B cell (primary cell): ENCODE measurements around the gene OMA1. TPM values are rescaled to one million over a fixed set of nuclear protein-coding genes. Genes with fewer than 3 reads are reported as not detected.

Experiments used
- ATAC-seq: fragments of 200-7000 bp; cut with Tn5 transposase; one replicate; pipeline ENCODE4 v1.10.0; 2021; ENCODE audit warnings: low read depth, mild to moderate bottlenecking, moderate number of reproducible peaks, moderate library complexity
- CTCF ChIA-PET: fragments of 350-600 bp; sonication (Branson Sonifier 250); formaldehyde crosslinking; loops from one replicate; lab custom pipeline; 2021; ENCODE audit warnings: antibody characterized with exemption, inconsistent platforms; lab: Charles Lee
- POLR2A ChIA-PET: fragments of 350-600 bp; sonication (Branson Sonifier 250); formaldehyde crosslinking; loops from one replicate; lab custom pipeline; 2021; ENCODE audit warnings: antibody characterized with exemption; lab: Charles Lee
- DNase-seq: peaks from one replicate; pipeline ENCODE4 v3.0.0; 2013
- H2AFZ ChIP-seq: 2 replicates; pipeline ENCODE4 v1.6.1; 2012; ENCODE audit warnings: mild to moderate bottlenecking, low read depth, low read length; ENCODE audit not compliant: insufficient read depth, poor library complexity, severe bottlenecking
- H3K27ac ChIP-seq, 2 donors: 1 replicate in 1 of 2; 2 replicates in 1 of 2; pipeline ENCODE4 v1.5.1; 2012 to 2013; ENCODE audit warnings: low read length in 2 of 2, mild to moderate bottlenecking in 2 of 2, moderate library complexity in 1 of 2
- H3K27me3 ChIP-seq, 4 experiments: fragments of 200-600 bp in 1 of 4; sonication (generic) in 1 of 4; replicated peaks in 1 of 4; 1 replicate in 2 of 4; 2 replicates in 2 of 4; pipeline versions ENCODE4 v1.6.1 to v1.7.0; 2013 to 2016; ENCODE audit warnings: low read length in 3 of 4, mild to moderate bottlenecking in 2 of 4, mixed read lengths in 1 of 4, moderate library complexity in 1 of 4; ENCODE audit not compliant: insufficient read depth in 4 of 4, control insufficient read depth in 3 of 4; ENCODE audit errors: control extremely low read depth in 1 of 4
- H3K36me3 ChIP-seq, 2 experiments: replicated peaks in 1 of 2; 1 replicate in 1 of 2; 2 replicates in 1 of 2; pipeline versions ENCODE4 v1.6.1 to v1.7.1; 2013; ENCODE audit warnings: low read length in 1 of 2; ENCODE audit not compliant: insufficient read depth in 2 of 2, control insufficient read depth in 1 of 2; ENCODE audit errors: control extremely low read depth in 1 of 2, extremely low read depth in 1 of 2
- H3K4me1 ChIP-seq, 2 donors: fragments of 200-600 bp in 1 of 2; sonication (generic) in 1 of 2; 1 replicate in 1 of 2; 2 replicates in 1 of 2; pipeline versions ENCODE4 v1.5.1 to v1.6.1; 2013 to 2017; ENCODE audit warnings: low read length in 2 of 2; ENCODE audit not compliant: control insufficient read depth in 2 of 2, insufficient read depth in 2 of 2
- H3K4me2 ChIP-seq: replicated peaks from 2 replicates; pipeline ENCODE3; 2012; ENCODE audit warnings: mild to moderate bottlenecking, low read depth, low read length; ENCODE audit not compliant: poor library complexity, severe bottlenecking
- H3K4me3 ChIP-seq, 5 experiments: fragments of 200-600 bp in 1 of 5; sonication (generic) in 1 of 5; 1 replicate in 3 of 5; 2 replicates in 2 of 5; pipeline versions ENCODE4 v1.5.1 to v1.7.0; 2011 to 2016; ENCODE audit warnings: low read length in 4 of 5, mild to moderate bottlenecking in 4 of 5, low read depth in 2 of 5, control low read depth in 1 of 5, moderate library complexity in 1 of 5; ENCODE audit not compliant: insufficient read depth in 1 of 5; ENCODE audit errors: control extremely low read depth in 1 of 5, extremely low read depth in 1 of 5
- H3K79me2 ChIP-seq: fragments of 200-600 bp; sonication (generic); one replicate; pipeline ENCODE4 v1.6.0; 2016; ENCODE audit warnings: low read length; ENCODE audit not compliant: control insufficient read depth, insufficient read depth
- H3K9ac ChIP-seq: fragments of 200-600 bp; sonication (generic); 2 replicates; pipeline ENCODE4 v1.6.1; 2017; ENCODE audit warnings: mild to moderate bottlenecking, low read length, moderate library complexity
- H3K9me3 ChIP-seq, 3 donors: one replicate each; pipeline versions ENCODE4 v1.6.1 to v1.7.1; 2013; ENCODE audit warnings: low read length in 2 of 3; ENCODE audit not compliant: control insufficient read depth in 2 of 3, insufficient read depth in 1 of 3; ENCODE audit errors: control extremely low read depth in 1 of 3
- H4K20me1 ChIP-seq: 2 replicates; pipeline ENCODE4 v1.6.0; 2012; ENCODE audit warnings: mild to moderate bottlenecking, low read length; ENCODE audit not compliant: insufficient read depth, control insufficient read depth, poor library complexity, severe bottlenecking
- H3K27ac Mint-ChIP-seq: one replicate; pipeline ENCODE4 v1.8.0; 2021; ENCODE audit warnings: mixed read lengths
- H3K27me3 Mint-ChIP-seq: one replicate; pipeline ENCODE4 v1.8.0; 2021; ENCODE audit warnings: mixed read lengths
- H3K4me1 Mint-ChIP-seq: one replicate; pipeline ENCODE4 v1.8.0; 2021; ENCODE audit warnings: mixed read lengths
- H3K4me3 Mint-ChIP-seq: one replicate; pipeline ENCODE4 v1.8.0; 2021; ENCODE audit warnings: mixed read lengths
- H3K9me3 Mint-ChIP-seq: one replicate; pipeline ENCODE4 v1.8.0; 2022; ENCODE audit warnings: mixed read lengths; ENCODE audit not compliant: insufficient read depth
- EZH2 ChIP-seq: IDR thresholded peaks from 2 replicates; pipeline ENCODE4 v1.6.1; 2012; ENCODE audit warnings: borderline replicate concordance, low read depth, mild to moderate bottlenecking, moderate library complexity, low read length; ENCODE audit not compliant: insufficient read depth, poor library complexity, severe bottlenecking
- WGBS: methylation state at CpG from one replicate; pipeline ENCODE4 v1.1.5; 2013; ENCODE audit warnings: missing lambda C conversion rate; ENCODE audit not compliant: insufficient coverage; 5-methylcytosine and 5-hydroxymethylcytosine counted together
- intact Hi-C: fragments of 100-400 bp; cut with micrococcal nuclease; formaldehyde crosslinking; loops from one replicate; pipeline ENCODE4 v1.10.0; 2022
- polyA plus RNA-seq: library from polyadenylated mRNA; depleted of rRNA; stranded (reverse); fragments of >200 nt; gene quantifications from 2 replicates; pipeline ENCODE4 v1.2.3, GENCODE V29; 2012
- total RNA-seq, 2 donors: library from RNA; stranded (reverse); fragments of 120-200 nt in 1 of 2; gene quantifications; 1 replicate in 1 of 2; 2 replicates in 1 of 2; pipeline versions ENCODE4 v1.2.3 to v1.2.4, GENCODE V29; 2013 to 2022
- TF ChIP-seq, protein P1 (sequence below): fragments of 200-600 bp; IDR thresholded peaks from one replicate; pipeline ENCODE4 v1.8.0; 2022; ENCODE audit warnings: antibody characterized with exemption, mild to moderate bottlenecking

OMA1 gene
- total and polyA plus RNA-seq, 2 donors (not counting 1 experiment from before 2014, with no cell fraction given), result 22.8 to 67.5 TPM

DNA sequence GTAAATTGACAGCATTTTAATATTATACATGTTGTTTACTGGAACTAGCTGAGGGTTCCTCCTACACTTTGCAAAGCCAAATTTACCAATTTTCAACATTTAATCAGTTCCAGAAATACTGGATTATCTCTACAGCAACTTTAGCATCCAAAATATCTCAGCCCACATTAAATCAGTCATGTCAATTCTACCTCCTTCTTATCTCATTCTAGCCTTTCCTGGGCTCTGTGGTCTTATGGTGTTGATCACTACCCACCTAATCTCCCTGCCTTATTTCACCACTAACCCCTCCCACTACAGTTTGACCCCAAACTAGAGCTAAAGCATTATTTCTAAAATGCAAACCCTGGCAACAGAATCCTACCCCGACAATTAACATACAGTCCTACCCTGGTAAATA, 3.3 kb downstream of the OMA1 start:
- ChIA-PET POLR2A (no interaction called here), CTCF (interaction anchor here (1.0 to 2.0 kb wide), 2 partner anchors 27 to 109 kb away, joined by 3 to 12 read pairs; no protein-coding TSS in a partner anchor)
- DNase-seq, result no peak
- Mint-ChIP-seq H3K27me3 (no peaks in the 10 kb centered on the region), H3K4me3 (no peak overlapping the region), H3K9me3 (no peaks in the 10 kb centered on the region), H3K27ac (no peak overlapping the region), H3K4me1 (peaks cover 19% of the 10 kb centered on the region)
- no peak for TF ChIP-seq EZH2
- TF ChIP-seq, protein P1, sequence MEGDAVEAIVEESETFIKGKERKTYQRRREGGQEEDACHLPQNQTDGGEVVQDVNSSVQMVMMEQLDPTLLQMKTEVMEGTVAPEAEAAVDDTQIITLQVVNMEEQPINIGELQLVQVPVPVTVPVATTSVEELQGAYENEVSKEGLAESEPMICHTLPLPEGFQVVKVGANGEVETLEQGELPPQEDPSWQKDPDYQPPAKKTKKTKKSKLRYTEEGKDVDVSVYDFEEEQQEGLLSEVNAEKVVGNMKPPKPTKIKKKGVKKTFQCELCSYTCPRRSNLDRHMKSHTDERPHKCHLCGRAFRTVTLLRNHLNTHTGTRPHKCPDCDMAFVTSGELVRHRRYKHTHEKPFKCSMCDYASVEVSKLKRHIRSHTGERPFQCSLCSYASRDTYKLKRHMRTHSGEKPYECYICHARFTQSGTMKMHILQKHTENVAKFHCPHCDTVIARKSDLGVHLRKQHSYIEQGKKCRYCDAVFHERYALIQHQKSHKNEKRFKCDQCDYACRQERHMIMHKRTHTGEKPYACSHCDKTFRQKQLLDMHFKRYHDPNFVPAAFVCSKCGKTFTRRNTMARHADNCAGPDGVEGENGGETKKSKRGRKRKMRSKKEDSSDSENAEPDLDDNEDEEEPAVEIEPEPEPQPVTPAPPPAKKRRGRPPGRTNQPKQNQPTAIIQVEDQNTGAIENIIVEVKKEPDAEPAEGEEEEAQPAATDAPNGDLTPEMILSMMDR, result no peak
- Histone ChIP-seq H3K4me1 (peaks cover 10 to 13% of the 10 kb centered on the region in 2 donors), H3K27me3 (no peaks in the 10 kb centered on the region), H3K4me2 (no peak overlapping the region), H3K4me3 (no peak overlapping the region), H2AFZ (no peak overlapping the region), H3K27ac (no peak overlapping the region), H3K36me3 (peaks cover 3 to 4% of the 10 kb centered on the region in 2 experiments), H3K9me3 (no peaks in the 10 kb centered on the region), H4K20me1 (no peaks in the 10 kb centered on the region), H3K79me2 (peaks cover 18% of the 10 kb centered on the region), H3K9ac (no peak overlapping the region)
- ATAC-seq, result no peak
- WGBS, result no CpG with 5 or more reads among the region's 1 CpG
- intact Hi-C loops, result loop anchor here (10.0 kb wide), 2 partner anchors 1152 to 1272 kb away; partner anchors contain the start of gene HOOK1

DNA sequence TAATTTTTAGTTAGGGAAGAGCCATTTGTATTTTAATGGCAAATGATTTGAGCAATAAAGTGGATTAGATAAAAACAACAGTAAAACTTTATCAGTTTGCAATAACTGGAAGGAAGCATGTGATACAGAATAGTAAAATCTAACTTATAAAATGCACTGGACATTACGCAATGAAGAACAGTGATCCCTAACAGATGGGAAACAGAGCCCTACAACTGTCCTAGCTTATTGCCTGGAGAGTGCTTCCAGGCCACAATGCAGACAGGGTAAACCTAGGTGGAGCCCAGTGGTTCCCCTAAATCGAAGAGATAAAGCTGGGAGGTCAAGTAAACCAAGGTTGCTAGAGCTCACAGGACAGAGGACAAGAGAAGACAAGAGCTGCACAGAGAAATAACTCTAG, 7.0 kb downstream of the OMA1 start:
- peaks cover 4% of the 10 kb centered on the region for H3K79me2 ChIP-seq
- WGBS, result 94% methylated on average over 2 of the region's 2 CpGs
- H3K27ac ChIP-seq, result no peak overlapping the region
- no peaks in the 10 kb centered on the region for H4K20me1 ChIP-seq
- H3K27me3 ChIP-seq, result no peaks in the 10 kb centered on the region
- Mint-ChIP-seq H3K4me3 (no peak overlapping the region), H3K27me3 (no peaks in the 10 kb centered on the region), H3K9me3 (no peaks in the 10 kb centered on the region), H3K27ac (no peak overlapping the region), H3K4me1 (peaks cover 2% of the 10 kb centered on the region)
- intact Hi-C loops, result no loop called here
- H3K4me1 ChIP-seq, result no peaks in the 10 kb centered on the region
- H3K4me3 ChIP-seq, result no peak overlapping the region
- no peaks in the 10 kb centered on the region for H3K9me3 ChIP-seq
- POLR2A ChIA-PET, result no interaction called here
- CTCF ChIA-PET, result interaction anchor here (2.3 kb wide), 1 partner anchor 23 kb away, joined by 7 read pairs; no protein-coding TSS in a partner anchor
- H3K9ac ChIP-seq, result no peak overlapping the region
- no peak for DNase-seq
- peaks cover 4 to 8% of the 10 kb centered on the region in 2 experiments for H3K36me3 ChIP-seq
- TF ChIP-seq, protein P1, result no peak
- TF ChIP-seq EZH2, result no peak
- no peak for ATAC-seq
- no peak overlapping the region for H2AFZ ChIP-seq
- no peak overlapping the region for H3K4me2 ChIP-seq
